Activated CD4-positive, alpha-beta memory T cell treated with anti-CD3 and anti-CD28 coated beads for 36 hours (primary cell): ENCODE results near the gene CD44. TPM values are rescaled to one million over a fixed set of nuclear protein-coding genes. Genes with fewer than 3 reads are reported as not detected.
A peak's percentile ranks its signal among the peaks of the same experiment; 100 is the strongest.

Experiments
- CTCF ChIA-PET: fragments of 350-600 bp; sonication (Branson Sonifier 250); formaldehyde crosslinking; loops from one replicate; lab custom pipeline; 2021; ENCODE audit warnings: antibody characterized with exemption, inconsistent platforms; lab: Charles Lee
- POLR2A ChIA-PET: fragments of 350-600 bp; sonication (Branson Sonifier 250); formaldehyde crosslinking; loops from one replicate; lab custom pipeline; 2021; ENCODE audit warnings: antibody characterized with exemption; lab: Charles Lee
- DNase-seq: peaks from one replicate; pipeline ENCODE4 v3.0.0-alpha.2; 2020
- H3K27ac Mint-ChIP-seq: one replicate; pipeline ENCODE4 v1.8.0; 2021; ENCODE audit warnings: mixed read lengths
- H3K27me3 Mint-ChIP-seq: one replicate; pipeline ENCODE4 v1.8.0; 2021; ENCODE audit warnings: mixed read lengths
- H3K36me3 Mint-ChIP-seq: one replicate; pipeline ENCODE4 v1.8.0; 2021; ENCODE audit warnings: mixed read lengths
- H3K4me1 Mint-ChIP-seq: one replicate; pipeline ENCODE4 v1.8.0; 2021; ENCODE audit warnings: low read depth, mixed read lengths
- H3K4me3 Mint-ChIP-seq: one replicate; pipeline ENCODE4 v1.8.0; 2021; ENCODE audit warnings: mild to moderate bottlenecking, mixed read lengths
- H3K9me3 Mint-ChIP-seq: one replicate; pipeline ENCODE4 v1.8.0; 2021; ENCODE audit warnings: mixed read lengths
- intact Hi-C: fragments of 100-400 bp; cut with micrococcal nuclease; formaldehyde crosslinking; loops from one replicate; pipeline ENCODE4 v1.15.1; 2023
- total RNA-seq, 2 experiments: library from RNA; stranded (reverse); gene quantifications; one replicate each; pipeline ENCODE4 v1.2.3, GENCODE V29; 2021

The CD44 gene
- total RNA-seq, 2 experiments from 2014 or later = 440 to 442 TPM

DNA sequence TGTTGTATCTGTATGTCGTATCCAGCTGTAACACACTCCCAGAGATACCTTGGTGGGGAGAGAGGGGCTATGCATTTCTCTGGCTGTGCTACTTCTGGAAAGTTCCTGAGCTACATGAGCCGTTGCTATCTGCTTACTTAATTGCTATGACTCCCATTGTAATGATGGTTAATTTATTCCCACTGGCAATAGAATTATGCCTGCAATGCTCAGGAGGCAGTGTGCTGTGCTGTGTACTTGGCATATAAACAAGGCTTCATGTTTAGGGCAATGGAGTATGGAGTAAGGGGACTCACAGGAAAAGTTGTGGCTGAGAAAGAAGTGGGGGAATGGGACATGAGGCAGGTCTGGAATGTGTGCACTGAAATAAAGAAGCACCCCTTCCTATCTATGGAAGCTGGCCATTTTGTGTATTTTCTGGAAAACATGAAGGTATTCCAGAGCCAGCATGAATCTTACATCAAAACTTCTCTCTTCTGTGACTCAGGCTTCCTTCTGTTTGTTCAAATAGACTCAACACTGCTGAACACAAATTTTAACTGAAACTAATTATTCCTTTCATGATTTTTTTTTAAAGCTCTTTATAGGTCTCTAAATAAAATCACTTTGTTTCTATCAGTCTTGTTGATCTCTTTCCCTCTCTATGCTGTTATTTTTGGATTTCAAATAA, 40.6 kb downstream of the CD44 start:
- Mint-ChIP-seq H3K4me1 (peaks cover 86% of the 10 kb centered on the region), H3K27me3 (no peaks in the 10 kb centered on the region), H3K4me3 (no peak overlapping the region), H3K27ac (peak overlapping the region; percentile 83), H3K9me3 (no peaks in the 10 kb centered on the region), H3K36me3 (peaks cover 78% of the 10 kb centered on the region)
- no peak for DNase-seq
- intact Hi-C loops = no loop called here
- POLR2A ChIA-PET = interaction anchor here (0.9 to 5.5 kb wide), 4 partner anchors 10 to 101 kb away, joined by 3 to 60 read pairs (median 16); no protein-coding TSS in a partner anchor
- CTCF ChIA-PET = interaction anchor here (1.1 to 4.4 kb wide), 8 partner anchors 14 to 253 kb away, joined by 3 to 55 read pairs (median 5); partner anchors contain the start of gene CD44

DNA sequence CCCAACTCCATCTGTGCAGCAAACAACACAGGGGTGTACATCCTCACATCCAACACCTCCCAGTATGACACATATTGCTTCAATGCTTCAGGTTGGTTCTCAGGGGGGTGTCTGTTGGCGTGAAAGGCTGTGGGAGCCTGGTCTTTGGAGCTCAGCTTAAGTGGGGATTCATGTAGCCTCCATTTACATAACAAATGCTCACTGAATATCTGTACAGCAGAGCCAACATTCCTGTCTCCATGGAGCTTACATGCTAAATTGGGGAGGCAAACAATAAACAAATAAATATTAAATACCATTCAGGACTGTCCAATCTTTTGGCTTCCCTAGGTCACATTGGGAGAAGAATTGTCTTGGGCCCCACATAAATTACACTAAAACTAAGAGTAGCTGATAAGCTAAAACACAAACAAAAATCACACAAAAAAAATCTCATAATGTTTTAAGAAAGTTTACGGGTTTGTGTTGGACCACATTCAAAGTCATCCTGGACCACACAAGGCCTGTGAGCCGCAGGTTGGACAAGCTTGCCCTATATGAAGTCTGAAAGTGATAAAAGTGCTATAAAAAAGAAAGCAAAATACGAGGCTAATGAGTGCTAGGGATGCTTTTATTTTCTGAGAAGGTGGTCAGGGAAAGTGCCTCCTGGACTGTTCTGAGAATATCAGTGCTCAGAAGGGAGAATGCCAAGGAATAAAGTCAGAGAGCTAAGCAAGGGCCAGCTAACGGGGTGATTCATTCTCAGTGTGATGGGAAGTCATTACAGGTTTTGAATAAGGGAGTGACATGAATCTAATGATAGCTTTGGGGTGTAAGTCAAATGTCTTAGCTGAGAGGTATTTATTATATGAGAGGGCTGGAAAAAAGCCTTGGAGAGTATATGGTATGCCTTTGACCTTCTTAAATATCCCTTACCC, 41.6 kb downstream of the CD44 start:
- Mint-ChIP-seq H3K36me3 (peaks cover 80% of the 10 kb centered on the region), H3K4me3 (no peak overlapping the region), H3K4me1 (peaks cover 86% of the 10 kb centered on the region), H3K9me3 (no peaks in the 10 kb centered on the region), H3K27me3 (no peaks in the 10 kb centered on the region), H3K27ac (no peak overlapping the region)
- intact Hi-C loops = no loop called here
- CTCF ChIA-PET = interaction anchor here (1.0 to 1.7 kb wide), 6 partner anchors 11 to 254 kb away, joined by 3 to 5 read pairs (median 4); no protein-coding TSS in a partner anchor
- POLR2A ChIA-PET = interaction anchor here (0.6 to 5.5 kb wide), 5 partner anchors 9 to 40 kb away, joined by 3 to 60 read pairs (median 4); no protein-coding TSS in a partner anchor
- DNase-seq = no peak

DNA sequence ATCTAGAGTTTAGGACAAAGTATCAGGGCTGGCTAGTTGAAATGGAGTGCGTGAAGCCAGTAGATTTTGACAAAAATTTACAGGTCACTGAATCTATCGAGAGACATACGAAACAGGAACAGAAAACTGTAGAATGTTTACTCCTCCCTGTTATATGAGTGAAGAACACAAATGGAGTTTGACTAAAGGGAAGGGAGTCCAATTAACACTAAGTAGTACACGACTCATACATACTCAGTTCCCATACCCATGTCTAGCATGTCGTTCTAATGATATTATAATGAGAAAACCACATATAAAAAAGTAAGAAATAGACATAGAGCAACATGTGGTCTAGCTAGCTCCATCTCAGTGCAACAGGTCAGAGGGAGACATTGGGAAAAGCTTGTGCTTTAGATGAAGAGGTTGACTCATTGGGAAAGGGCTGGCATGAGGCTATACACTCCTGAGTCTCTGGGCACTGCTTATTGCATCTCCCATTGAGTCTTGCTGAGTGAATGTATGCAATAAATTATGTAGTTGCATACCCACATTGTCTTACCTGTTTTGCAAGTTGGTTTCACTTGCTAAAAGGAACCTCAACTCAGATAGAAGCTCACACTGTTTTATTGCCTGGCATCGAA, 43.5 kb downstream of the CD44 start:
- intact Hi-C loops = loop anchor here (2.0 kb wide), 1 partner anchor 16 kb away; no protein-coding TSS in a partner anchor
- POLR2A ChIA-PET = interaction anchor here (1.2 to 2.1 kb wide), 2 partner anchors 8 to 36 kb away, joined by 4 to 9 read pairs; no protein-coding TSS in a partner anchor
- H3K4me3 Mint-ChIP-seq = no peak overlapping the region

DNA sequence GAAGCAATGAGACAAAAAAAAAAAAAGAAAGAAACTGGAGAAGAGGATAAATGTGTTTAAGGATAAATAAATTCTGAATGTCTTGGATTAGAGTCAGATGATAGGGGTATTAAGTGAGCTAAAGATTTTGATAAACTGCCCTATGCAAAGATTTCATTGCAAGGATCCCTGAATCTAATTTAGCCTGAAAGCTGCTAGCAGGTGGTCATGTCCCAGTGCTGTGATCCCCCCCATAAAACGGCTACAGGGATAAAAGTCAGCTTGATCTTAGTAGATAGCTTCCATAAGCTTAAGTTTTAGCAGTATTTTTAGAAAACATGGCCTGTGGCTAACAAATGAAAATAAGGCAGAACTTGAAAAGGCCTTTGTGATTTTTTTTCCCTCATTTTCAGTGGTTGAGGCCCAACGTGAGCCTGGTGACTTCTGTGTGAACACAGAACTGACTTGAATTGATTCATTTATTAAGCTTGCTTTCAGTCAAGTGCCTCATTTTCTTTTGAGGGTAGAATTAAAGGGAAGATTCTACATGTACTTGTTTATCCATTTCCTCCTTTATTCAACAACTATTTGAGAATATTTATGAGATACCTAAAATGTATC, 44.5 kb downstream of the CD44 start:
- H3K9me3 Mint-ChIP-seq = no peaks in the 10 kb centered on the region
- peaks cover 82% of the 10 kb centered on the region for H3K4me1 Mint-ChIP-seq
- no peaks in the 10 kb centered on the region for H3K27me3 Mint-ChIP-seq
- H3K36me3 Mint-ChIP-seq = peaks cover 81% of the 10 kb centered on the region
- CTCF ChIA-PET = interaction anchor here (0.8 to 1.3 kb wide), 5 partner anchors 20 to 257 kb away, joined by 3 to 6 read pairs (median 3); no protein-coding TSS in a partner anchor
- H3K4me3 Mint-ChIP-seq = no peak overlapping the region
- intact Hi-C loops = loop anchor here (2.0 kb wide), 1 partner anchor 17 kb away; no protein-coding TSS in a partner anchor
- DNase-seq = no peak
- POLR2A ChIA-PET = interaction anchor here (0.6 to 2.1 kb wide), 3 partner anchors 9 to 37 kb away, joined by 4 to 9 read pairs (median 5); no protein-coding TSS in a partner anchor
- peak overlapping the region; percentile 76 for H3K27ac Mint-ChIP-seq

More for the DNA sequence above, 43.5 kb downstream of the CD44 start:
- Mint-ChIP-seq H3K9me3 (no peaks in the 10 kb centered on the region), H3K36me3 (peaks cover 79% of the 10 kb centered on the region), H3K27me3 (no peaks in the 10 kb centered on the region), H3K27ac (peak overlapping the region; percentile 76), H3K4me1 (peaks cover 82% of the 10 kb centered on the region)
- CTCF ChIA-PET = interaction anchor here (0.8 to 1.3 kb wide), 5 partner anchors 20 to 256 kb away, joined by 3 to 6 read pairs (median 3); no protein-coding TSS in a partner anchor
- DNase-seq = no peak

DNA sequence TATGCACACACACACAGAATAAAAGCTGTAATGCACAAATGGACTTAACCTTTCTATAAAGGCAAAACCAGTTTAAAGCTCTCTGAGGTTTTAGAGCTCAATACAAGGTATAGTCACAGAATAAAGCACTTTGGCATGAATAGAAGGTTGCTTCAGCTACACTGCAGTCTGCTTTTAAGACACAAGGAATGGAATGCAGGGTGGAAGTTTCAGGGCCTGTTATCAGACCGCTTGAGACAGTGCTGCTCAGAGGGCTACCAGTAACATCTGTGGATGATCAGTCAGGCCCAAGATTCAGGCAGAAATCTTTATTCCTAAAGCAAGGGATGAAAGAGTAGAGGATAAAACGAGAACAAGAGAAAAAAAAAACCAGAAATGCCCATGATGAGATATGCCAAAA, 46.7 kb downstream of the CD44 start:
- Mint-ChIP-seq H3K4me1 (peaks cover 78% of the 10 kb centered on the region), H3K36me3 (peaks cover 81% of the 10 kb centered on the region), H3K27ac (peak overlapping the region; percentile 52), H3K27me3 (no peaks in the 10 kb centered on the region), H3K4me3 (no peak overlapping the region), H3K9me3 (no peaks in the 10 kb centered on the region)
- intact Hi-C loops = no loop called here
- CTCF ChIA-PET = interaction anchor here (1.3 kb wide), 2 partner anchors 13 to 52 kb away, joined by 3 to 4 read pairs; no protein-coding TSS in a partner anchor
- POLR2A ChIA-PET = no interaction called here
- DNase-seq = no peak

DNA sequence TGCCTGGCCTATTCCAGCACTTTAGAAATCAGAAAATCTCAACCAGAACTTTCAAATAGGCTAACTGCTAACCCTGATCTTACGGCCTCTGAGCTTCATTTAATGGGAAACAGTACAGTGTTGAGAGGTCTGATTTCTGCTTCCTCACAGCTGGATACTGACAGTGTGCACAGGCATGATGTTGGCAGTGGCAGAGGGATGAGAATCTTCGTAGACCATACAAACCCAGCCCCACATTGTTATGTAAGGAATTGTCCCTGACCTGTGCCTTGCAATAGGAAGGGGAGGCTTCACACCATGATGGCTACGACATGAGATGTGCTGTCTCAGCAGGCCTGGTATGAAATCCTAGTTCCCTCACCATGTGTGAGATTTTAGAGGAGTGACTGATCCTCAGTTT, 49.0 kb downstream of the CD44 start:
- H3K4me3 Mint-ChIP-seq = no peak overlapping the region
- no peak for DNase-seq
- no peaks in the 10 kb centered on the region for H3K27me3 Mint-ChIP-seq
- H3K4me1 Mint-ChIP-seq = peaks cover 82% of the 10 kb centered on the region
- CTCF ChIA-PET = no interaction called here
- POLR2A ChIA-PET = no interaction called here
- H3K36me3 Mint-ChIP-seq = peaks cover 84% of the 10 kb centered on the region
- H3K9me3 Mint-ChIP-seq = no peaks in the 10 kb centered on the region
- intact Hi-C loops = no loop called here
- H3K27ac Mint-ChIP-seq = peak overlapping the region; percentile 2

DNA sequence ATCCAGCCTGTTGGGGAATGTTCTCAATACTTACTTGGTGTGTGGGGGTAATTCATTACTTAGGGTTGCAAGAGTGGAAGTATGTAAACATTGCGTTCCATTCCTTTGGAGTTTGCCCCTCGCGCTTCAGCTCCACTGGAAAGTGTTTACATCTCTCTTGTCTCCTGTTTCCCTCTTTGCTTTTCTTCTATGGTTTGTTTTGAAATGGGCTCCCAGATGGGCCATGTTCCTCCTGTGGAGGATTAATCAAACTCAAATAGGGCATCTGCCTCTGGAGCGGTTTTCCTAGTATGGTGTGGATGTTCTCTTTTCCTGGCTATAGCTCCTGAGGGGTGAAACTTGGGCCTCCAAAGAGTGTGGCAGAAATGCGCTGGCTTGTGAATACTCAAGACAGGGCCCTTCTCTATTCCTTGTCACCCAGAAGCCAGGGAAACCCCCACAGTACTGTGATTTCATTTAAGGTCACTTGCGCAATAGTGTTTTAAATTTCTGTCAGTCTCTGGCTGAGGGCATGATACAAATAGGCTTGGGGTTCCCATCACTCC, 51.9 kb downstream of the CD44 start:
- intact Hi-C loops = no loop called here
- Mint-ChIP-seq H3K27ac (peak overlapping the region; percentile 31), H3K36me3 (peaks cover 84% of the 10 kb centered on the region), H3K9me3 (no peaks in the 10 kb centered on the region), H3K4me1 (peaks cover 84% of the 10 kb centered on the region), H3K27me3 (no peaks in the 10 kb centered on the region), H3K4me3 (no peak overlapping the region)
- no peak for DNase-seq
- ChIA-PET POLR2A (interaction anchor here (1.1 kb wide), 1 partner anchor 150 kb away, joined by 3 read pairs; no protein-coding TSS in a partner anchor), CTCF (interaction anchor here (1.3 kb wide), 1 partner anchor 10 kb away, joined by 5 read pairs; no protein-coding TSS in a partner anchor)

DNA sequence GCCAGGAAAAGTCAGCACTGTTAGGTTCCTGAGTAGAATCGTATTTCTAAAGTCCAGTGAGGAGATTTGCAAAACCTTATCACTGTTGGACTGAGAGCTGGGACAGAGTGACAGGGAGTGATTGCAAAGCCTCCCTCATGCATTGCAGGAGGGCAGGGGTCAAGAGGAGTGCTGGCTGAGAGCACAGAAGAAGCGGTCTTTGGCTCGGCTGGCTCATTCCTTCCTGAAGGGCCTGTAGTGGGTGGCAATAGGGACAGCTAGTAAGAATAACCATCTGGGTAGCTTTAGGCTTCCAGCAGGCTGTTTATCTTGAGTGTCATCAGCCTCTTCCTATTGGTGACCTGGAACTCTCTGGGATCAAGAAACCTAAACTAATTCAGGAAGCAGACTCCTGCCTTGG, 53.4 kb downstream of the CD44 start:
- no peak for DNase-seq
- intact Hi-C loops = no loop called here
- Mint-ChIP-seq H3K27ac (peak overlapping the region; percentile 36), H3K9me3 (no peaks in the 10 kb centered on the region), H3K4me3 (no peak overlapping the region), H3K27me3 (no peaks in the 10 kb centered on the region), H3K36me3 (peaks cover 91% of the 10 kb centered on the region), H3K4me1 (peaks cover 89% of the 10 kb centered on the region)
- ChIA-PET CTCF (interaction anchor here (1.0 kb wide), 1 partner anchor 45 kb away, joined by 3 read pairs; no protein-coding TSS in a partner anchor), POLR2A (no interaction called here)

DNA sequence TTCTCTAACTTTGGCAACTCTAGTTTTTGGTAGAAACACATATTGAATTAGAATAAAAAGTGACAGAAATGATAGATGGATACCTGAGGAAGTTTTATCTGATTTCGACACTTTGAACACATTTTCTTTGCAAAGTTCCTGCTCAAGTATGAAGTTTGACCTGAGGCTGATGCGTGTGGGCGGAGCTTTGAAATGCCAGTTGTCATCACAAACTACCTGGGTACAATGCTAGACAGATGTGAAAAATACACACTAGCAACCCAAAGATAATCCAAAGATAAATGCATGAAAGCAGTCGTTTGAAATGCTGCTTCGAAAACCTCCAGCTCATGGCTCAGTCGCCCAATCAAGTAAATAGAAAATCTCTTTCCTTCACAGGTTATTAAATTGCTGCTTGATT, 54.8 kb downstream of the CD44 start:
- intact Hi-C loops = no loop called here
- H3K4me1 Mint-ChIP-seq = peaks cover 89% of the 10 kb centered on the region
- peak overlapping the region; percentile 30 for H3K27ac Mint-ChIP-seq
- ChIA-PET CTCF (interaction anchor here (0.7 to 0.8 kb wide), 2 partner anchors 43 to 740 kb away, joined by 3 to 4 read pairs; no protein-coding TSS in a partner anchor), POLR2A (no interaction called here)
- H3K4me3 Mint-ChIP-seq = no peak overlapping the region
- peaks cover 92% of the 10 kb centered on the region for H3K36me3 Mint-ChIP-seq
- H3K9me3 Mint-ChIP-seq = no peaks in the 10 kb centered on the region
- no peak for DNase-seq
- no peaks in the 10 kb centered on the region for H3K27me3 Mint-ChIP-seq

DNA sequence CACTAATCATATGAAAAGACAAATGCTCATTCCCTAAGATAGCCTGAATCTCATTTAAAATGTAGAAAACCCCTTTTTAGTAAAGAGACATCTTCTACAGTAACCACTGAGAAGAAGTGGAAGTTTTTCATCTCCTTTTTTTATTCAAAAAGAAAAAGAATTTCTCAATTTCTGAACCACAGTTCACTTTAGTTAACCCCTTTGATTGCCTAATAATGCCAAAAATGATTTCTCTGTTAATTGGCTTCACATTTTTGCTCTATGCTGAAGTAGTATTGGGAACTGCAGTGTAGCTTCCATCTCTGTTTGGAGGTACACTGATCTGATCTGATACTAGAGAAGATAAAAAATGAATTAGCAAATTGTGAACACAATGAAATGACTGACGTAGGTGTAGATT, 58.3 kb downstream of the CD44 start:
- CTCF ChIA-PET = no interaction called here
- POLR2A ChIA-PET = no interaction called here

More for the DNA sequence above, 58.3 kb downstream of the CD44 start:
- intact Hi-C loops = no loop called here
- no peaks in the 10 kb centered on the region for H3K9me3 Mint-ChIP-seq
- no peak overlapping the region for H3K27ac Mint-ChIP-seq
- DNase-seq = no peak
- H3K4me1 Mint-ChIP-seq = peaks cover 75% of the 10 kb centered on the region
- H3K27me3 Mint-ChIP-seq = no peaks in the 10 kb centered on the region
- H3K4me3 Mint-ChIP-seq = no peak overlapping the region
- H3K36me3 Mint-ChIP-seq = peaks cover 92% of the 10 kb centered on the region
